Activated CD4-positive, alpha-beta T cell treated with anti-CD3 and anti-CD28 coated beads for 36 hours (primary cell): ENCODE data around the gene INMT. TPM values are rescaled to one million over a fixed set of nuclear protein-coding genes. Genes with fewer than 3 reads are reported as not detected.

Experiments used
- ATAC-seq: fragments of 200-7000 bp; cut with Tn5 transposase; one replicate; pipeline ENCODE4 v1.10.0; 2021; ENCODE audit warnings: mild to moderate bottlenecking, moderate library complexity
- CTCF ChIA-PET: fragments of 350-600 bp; sonication (Branson Sonifier 250); formaldehyde crosslinking; loops from one replicate; lab custom pipeline; 2021; ENCODE audit warnings: antibody characterized with exemption; lab: Charles Lee
- POLR2A ChIA-PET: fragments of 350-600 bp; sonication (Branson Sonifier 250); formaldehyde crosslinking; loops from one replicate; lab custom pipeline; 2021; ENCODE audit warnings: antibody characterized with exemption, inconsistent platforms; lab: Charles Lee
- DNase-seq: peaks from one replicate; pipeline ENCODE4 v3.0.0-alpha.2; 2020
- H3K27ac Mint-ChIP-seq: one replicate; pipeline ENCODE4 v1.8.0; 2021; ENCODE audit warnings: mixed read lengths
- H3K27me3 Mint-ChIP-seq: one replicate; pipeline ENCODE4 v1.8.0; 2021; ENCODE audit warnings: mixed read lengths
- H3K36me3 Mint-ChIP-seq: one replicate; pipeline ENCODE4 v1.8.0; 2021; ENCODE audit warnings: low read depth, mixed read lengths
- H3K4me1 Mint-ChIP-seq: one replicate; pipeline ENCODE4 v1.8.0; 2021; ENCODE audit warnings: mixed read lengths
- H3K4me3 Mint-ChIP-seq: one replicate; pipeline ENCODE4 v1.8.0; 2021; ENCODE audit warnings: mild to moderate bottlenecking, moderate library complexity, mixed read lengths
- H3K9me3 Mint-ChIP-seq: one replicate; pipeline ENCODE4 v1.8.0; 2021; ENCODE audit warnings: low read depth, mixed read lengths
- intact Hi-C, 2 experiments: fragments of 100-400 bp; cut with DNase I in 1 of 2; cut with micrococcal nuclease in 1 of 2; formaldehyde crosslinking; loops; one replicate each; pipeline versions ENCODE4 v1.14.2 to v1.15.1; 2022 to 2024; cut with DNase I, micrococcal nuclease
- total RNA-seq, 2 experiments: library from RNA; stranded (reverse); gene quantifications; one replicate each; pipeline ENCODE4 v1.2.3, GENCODE V29; 2021

The INMT gene
- total RNA-seq, 2 experiments from 2014 or later: 0.07 to 0.09 TPM

DNA sequence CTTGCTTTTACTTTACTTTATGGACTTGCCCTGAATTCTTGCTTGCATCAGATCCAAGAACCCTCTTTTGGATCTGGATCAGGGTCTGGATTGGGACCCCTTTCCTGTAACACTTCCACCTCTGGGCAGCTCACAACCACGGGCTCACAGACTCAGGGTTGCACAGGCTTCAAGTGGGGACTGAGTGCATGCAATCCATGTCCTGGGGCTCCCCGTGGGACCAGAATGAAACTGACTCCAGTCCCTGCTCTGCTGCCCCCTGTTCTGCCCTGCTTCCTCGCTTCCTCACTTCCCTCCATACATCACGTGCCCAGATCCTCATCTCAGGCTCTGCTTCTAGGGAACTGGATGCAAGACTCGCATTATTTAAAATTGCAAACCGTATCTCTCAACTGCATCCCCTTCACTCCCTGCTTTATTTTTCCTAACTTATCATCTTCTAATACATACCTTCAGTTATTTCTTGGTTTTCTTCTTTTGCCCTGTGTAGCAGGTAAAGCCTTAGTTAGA, 23.3 kb upstream of the INMT start:
- intact Hi-C loops: loop anchor here in 1 of 2 experiments (5.0 kb wide), 1 partner anchor 1769 kb away; the partner anchor contains the start of gene AVL9
- Mint-ChIP-seq H3K27me3 (no peaks in the 10 kb centered on the region), H3K36me3 (no peaks in the 10 kb centered on the region), H3K4me3 (no peak overlapping the region), H3K9me3 (no peaks in the 10 kb centered on the region), H3K27ac (peak overlapping the region; percentile 38), H3K4me1 (peaks cover 60% of the 10 kb centered on the region)
- CTCF ChIA-PET: interaction anchor here (6.6 kb wide), 1 partner anchor 12 kb away, joined by 39 read pairs; no protein-coding TSS in a partner anchor
- no peak for ATAC-seq
- DNase-seq: no peak
- POLR2A ChIA-PET: no interaction called here

DNA sequence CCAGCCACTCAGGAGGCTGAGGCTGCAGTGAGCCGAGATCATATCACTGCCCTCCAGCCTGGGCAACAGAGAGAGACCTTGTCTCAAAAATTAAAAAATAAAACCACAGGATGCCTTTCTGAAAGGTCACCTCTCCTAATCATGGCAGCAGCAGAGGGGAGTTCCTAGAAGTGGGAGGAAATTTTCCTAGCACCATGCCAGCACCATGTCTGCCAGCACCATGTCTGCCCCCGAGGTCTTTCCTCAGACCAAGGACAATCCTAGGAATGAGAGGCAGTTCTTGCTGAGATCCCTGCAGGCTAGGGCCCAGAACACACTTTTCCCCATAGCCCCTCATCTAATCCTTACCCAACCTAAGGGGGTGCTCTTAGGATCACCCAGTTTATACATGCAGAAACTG, 22.3 kb upstream of the INMT start:
- Mint-ChIP-seq H3K27ac (no peak overlapping the region), H3K4me1 (peaks cover 60% of the 10 kb centered on the region), H3K27me3 (no peaks in the 10 kb centered on the region), H3K4me3 (no peak overlapping the region), H3K36me3 (no peaks in the 10 kb centered on the region), H3K9me3 (no peaks in the 10 kb centered on the region)
- intact Hi-C loops: loop anchor here in 1 of 2 experiments (5.0 kb wide), 1 partner anchor 1768 kb away; the partner anchor contains the start of gene AVL9
- POLR2A ChIA-PET: no interaction called here
- CTCF ChIA-PET: interaction anchor here (6.6 kb wide), 1 partner anchor 11 kb away, joined by 39 read pairs; no protein-coding TSS in a partner anchor
- no peak for ATAC-seq
- no peak for DNase-seq

GRCh38 chr7:30730097-30730496, 21.8 kb upstream of the INMT start:
- DNase-seq: no peak
- no peak for ATAC-seq
- Mint-ChIP-seq H3K4me3 (no peak overlapping the region), H3K9me3 (no peaks in the 10 kb centered on the region), H3K27ac (no peak overlapping the region), H3K27me3 (no peaks in the 10 kb centered on the region), H3K4me1 (peaks cover 62% of the 10 kb centered on the region), H3K36me3 (no peaks in the 10 kb centered on the region)
- CTCF ChIA-PET: interaction anchor here (6.6 kb wide), 1 partner anchor 10 kb away, joined by 39 read pairs; no protein-coding TSS in a partner anchor
- intact Hi-C loops: no loop called here
- POLR2A ChIA-PET: no interaction called here

DNA sequence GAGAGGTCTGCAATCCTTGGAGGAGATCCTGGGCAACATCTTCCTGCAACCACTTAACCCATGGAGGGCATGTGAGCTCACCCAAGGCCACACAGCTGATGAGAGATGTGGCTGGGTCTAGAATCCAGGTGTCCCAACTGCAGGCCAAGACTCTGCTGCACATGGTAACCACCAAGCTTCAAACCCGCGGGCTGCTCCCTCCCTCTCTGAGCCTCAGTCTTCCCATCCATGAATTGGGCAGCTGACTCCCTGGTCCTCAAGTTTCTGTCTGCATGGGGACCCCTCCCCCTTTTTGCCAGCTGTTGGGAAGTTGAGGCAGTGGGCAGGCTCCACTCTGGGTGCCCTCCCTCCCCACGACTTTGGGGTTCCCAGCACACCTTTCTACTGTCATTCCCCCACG, 20.9 kb upstream of the INMT start:
- H3K9me3 Mint-ChIP-seq: no peaks in the 10 kb centered on the region
- ATAC-seq: no peak
- H3K4me1 Mint-ChIP-seq: peaks cover 58% of the 10 kb centered on the region
- no peak overlapping the region for H3K27ac Mint-ChIP-seq
- DNase-seq: no peak
- ChIA-PET CTCF (interaction anchor here (0.7 to 6.6 kb wide), 2 partner anchors 9 to 167 kb away, joined by 3 to 39 read pairs; no protein-coding TSS in a partner anchor), POLR2A (no interaction called here)
- intact Hi-C loops: no loop called here
- no peaks in the 10 kb centered on the region for H3K27me3 Mint-ChIP-seq
- H3K4me3 Mint-ChIP-seq: no peak overlapping the region
- no peaks in the 10 kb centered on the region for H3K36me3 Mint-ChIP-seq

- H3K27ac Mint-ChIP-seq: no peak overlapping the region
- H3K4me1 Mint-ChIP-seq: peaks cover 52% of the 10 kb centered on the region
- no peak overlapping the region for H3K4me3 Mint-ChIP-seq
- POLR2A ChIA-PET: no interaction called here
- DNase-seq (no peak), ATAC-seq (no peak)
- H3K36me3 Mint-ChIP-seq: no peaks in the 10 kb centered on the region
- CTCF ChIA-PET: interaction anchor here (0.7 to 6.6 kb wide), 2 partner anchors 9 to 167 kb away, joined by 3 to 39 read pairs; no protein-coding TSS in a partner anchor
- intact Hi-C loops: no loop called here
- no peaks in the 10 kb centered on the region for H3K27me3 Mint-ChIP-seq
- H3K9me3 Mint-ChIP-seq: no peaks in the 10 kb centered on the region
Measured at GRCh38 chr7:30731581-30731980, 20.4 kb upstream of the INMT start.

DNA sequence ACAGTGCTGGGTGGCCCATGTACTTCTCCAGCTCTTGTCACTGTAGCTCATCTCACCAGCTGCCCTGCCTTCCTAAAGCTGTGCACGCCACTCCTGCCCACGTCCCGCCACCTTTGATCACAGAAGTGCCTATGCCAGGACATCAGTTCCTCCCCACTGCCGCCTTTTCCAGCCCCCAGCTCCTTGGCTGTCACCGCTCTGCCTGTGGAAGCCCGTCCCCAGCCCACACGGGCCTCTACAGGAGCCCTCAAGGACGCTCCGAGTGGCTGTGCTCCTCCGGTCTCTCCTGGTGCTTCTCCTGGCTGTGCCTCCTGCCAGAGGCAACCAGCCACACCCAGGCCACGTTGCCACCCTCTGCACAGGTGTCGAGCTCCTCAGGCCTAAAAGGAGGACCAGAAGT, 19.3 kb upstream of the INMT start:
- Mint-ChIP-seq H3K9me3 (no peaks in the 10 kb centered on the region), H3K27ac (no peak overlapping the region), H3K36me3 (no peaks in the 10 kb centered on the region), H3K4me3 (no peak overlapping the region), H3K4me1 (peaks cover 52% of the 10 kb centered on the region), H3K27me3 (no peaks in the 10 kb centered on the region)
- ChIA-PET CTCF (no interaction called here), POLR2A (no interaction called here)
- intact Hi-C loops: no loop called here
- ATAC-seq: no peak
- no peak for DNase-seq

DNA sequence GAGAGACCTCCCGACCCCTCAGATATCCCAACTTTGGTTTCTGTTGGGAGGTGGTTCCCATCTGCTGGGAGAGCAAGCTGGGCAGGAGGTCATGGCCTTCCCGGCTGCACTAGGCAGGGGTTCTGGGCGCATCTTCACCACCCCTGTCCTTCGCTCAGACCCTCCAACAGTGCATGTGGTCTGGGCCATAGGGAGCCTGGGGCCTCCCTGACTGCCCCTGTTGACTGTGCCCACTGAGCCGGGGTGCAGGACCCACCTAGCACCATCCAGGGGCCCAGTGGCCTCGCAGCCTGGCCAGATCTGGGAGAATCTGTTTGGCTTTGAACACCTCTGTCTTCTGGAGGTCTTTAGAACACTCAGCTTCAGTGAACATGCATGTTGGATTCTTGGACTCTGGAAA, 18.7 kb upstream of the INMT start:
- no peak overlapping the region for H3K4me3 Mint-ChIP-seq
- H3K36me3 Mint-ChIP-seq: no peaks in the 10 kb centered on the region
- ChIA-PET POLR2A (no interaction called here), CTCF (no interaction called here)
- H3K4me1 Mint-ChIP-seq: peaks cover 52% of the 10 kb centered on the region
- H3K9me3 Mint-ChIP-seq: no peaks in the 10 kb centered on the region
- no peaks in the 10 kb centered on the region for H3K27me3 Mint-ChIP-seq
- intact Hi-C loops: no loop called here
- no peak for ATAC-seq
- DNase-seq: no peak
- no peak overlapping the region for H3K27ac Mint-ChIP-seq

GRCh38 chr7:30733691-30734090, 18.2 kb upstream of the INMT start:
- no peak for ATAC-seq
- H3K9me3 Mint-ChIP-seq: no peaks in the 10 kb centered on the region
- ChIA-PET CTCF (no interaction called here), POLR2A (no interaction called here)
- DNase-seq: no peak
- intact Hi-C loops: no loop called here
- H3K36me3 Mint-ChIP-seq: no peaks in the 10 kb centered on the region
- H3K4me3 Mint-ChIP-seq: no peak overlapping the region
- peaks cover 52% of the 10 kb centered on the region for H3K4me1 Mint-ChIP-seq
- H3K27ac Mint-ChIP-seq: no peak overlapping the region
- H3K27me3 Mint-ChIP-seq: no peaks in the 10 kb centered on the region

GRCh38 chr7:30734497-30734896, 17.4 kb upstream of the INMT start:
- no peak overlapping the region for H3K27ac Mint-ChIP-seq
- no peak for ATAC-seq
- intact Hi-C loops: no loop called here
- no peaks in the 10 kb centered on the region for H3K9me3 Mint-ChIP-seq
- CTCF ChIA-PET: interaction anchor here (0.8 to 1.1 kb wide), 3 partner anchors 11 to 1316 kb away, joined by 3 to 8 read pairs (median 6); no protein-coding TSS in a partner anchor
- DNase-seq: no peak
- POLR2A ChIA-PET: no interaction called here
- H3K36me3 Mint-ChIP-seq: no peaks in the 10 kb centered on the region
- peaks cover 54% of the 10 kb centered on the region for H3K4me1 Mint-ChIP-seq
- no peaks in the 10 kb centered on the region for H3K27me3 Mint-ChIP-seq
- H3K4me3 Mint-ChIP-seq: no peak overlapping the region

DNA sequence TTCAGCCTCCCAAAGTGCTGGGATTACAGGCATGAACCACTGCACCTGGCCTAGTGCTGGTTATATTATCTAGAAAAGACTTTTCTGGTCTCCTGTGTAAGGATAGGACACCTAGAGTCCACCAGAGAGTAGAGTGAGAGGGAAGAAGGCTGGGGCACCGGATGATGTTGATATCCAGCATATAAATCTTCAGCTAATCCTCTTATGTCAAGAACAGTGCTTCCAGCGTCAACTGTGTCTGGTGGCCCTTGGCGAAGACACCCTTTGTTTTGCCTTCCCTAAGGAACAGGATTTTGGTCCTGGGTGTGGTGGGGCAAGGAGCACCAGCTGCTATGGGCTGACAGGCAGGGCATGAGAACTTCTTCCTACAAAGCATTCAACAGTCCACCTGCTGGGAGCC, 16.3 kb upstream of the INMT start:
- Mint-ChIP-seq H3K9me3 (no peaks in the 10 kb centered on the region), H3K36me3 (no peaks in the 10 kb centered on the region), H3K27ac (no peak overlapping the region), H3K4me3 (no peak overlapping the region), H3K27me3 (no peaks in the 10 kb centered on the region), H3K4me1 (peaks cover 52% of the 10 kb centered on the region)
- ATAC-seq (no peak), DNase-seq (no peak)
- intact Hi-C loops: loop anchor here in 1 of 2 experiments (5.0 kb wide), 1 partner anchor 143 kb away; the partner anchor contains the start of gene GARS1
- ChIA-PET POLR2A (no interaction called here), CTCF (interaction anchor here (0.6 to 1.0 kb wide), 5 partner anchors 9 to 312 kb away, joined by 3 to 8 read pairs (median 3); no protein-coding TSS in a partner anchor)

- DNase-seq (no peak), ATAC-seq (no peak)
- CTCF ChIA-PET: interaction anchor here (0.6 to 1.0 kb wide), 3 partner anchors 10 to 312 kb away, joined by 3 to 4 read pairs (median 3); no protein-coding TSS in a partner anchor
- intact Hi-C loops: loop anchor here in 1 of 2 experiments (5.0 kb wide), 1 partner anchor 144 kb away; the partner anchor contains the start of gene GARS1
- Mint-ChIP-seq H3K4me1 (peaks cover 51% of the 10 kb centered on the region), H3K36me3 (no peaks in the 10 kb centered on the region), H3K9me3 (no peaks in the 10 kb centered on the region), H3K4me3 (no peak overlapping the region), H3K27me3 (no peaks in the 10 kb centered on the region), H3K27ac (no peak overlapping the region)
- POLR2A ChIA-PET: no interaction called here
Measured at GRCh38 chr7:30736291-30736690, 15.6 kb upstream of the INMT start.
